Right forelimb (tissue), 1 donor: Measurements from ENCODE around the gene SOX30.
"Not testable (repeated sequence)": the region's sequence is repeated elsewhere in the genome, so short reads cannot be mapped to it uniquely, and the experiment has no call there.

Experiments used
- DNase-seq: peaks from one replicate; pipeline ENCODE4 v3.0.0-alpha.2; 2018

The SOX30 gene

GRCh38 chr5:157652377-157652692 lies at the start of gene SOX30:
SOX30 (minus strand) TSS chr5:157652438; CDS start chr5:157652078, 360 bp downstream.
- no peak for DNase-seq

- DNase-seq = not testable (repeated sequence)
Measured at GRCh38 chr5:157698674-157699073, 46.4 kb upstream of the SOX30 start.

GRCh38 chr5:157696154-157696553 lies 43.9 kb upstream of the SOX30 start:
- DNase-seq = not testable (repeated sequence)

- not testable (repeated sequence) for DNase-seq
Measured at GRCh38 chr5:157693816-157694215, 41.6 kb upstream of the SOX30 start.

GRCh38 chr5:157690690-157691433 lies 38.6 kb upstream of the SOX30 start:
- DNase-seq = no peak

GRCh38 chr5:157689942-157690689 lies 37.9 kb upstream of the SOX30 start:
- no peak for DNase-seq

- DNase-seq = no peak
Measured at GRCh38 chr5:157687198-157687554, 34.9 kb upstream of the SOX30 start.

GRCh38 chr5:157686276-157687197 lies 34.3 kb upstream of the SOX30 start:
- DNase-seq = not testable (repeated sequence)

- DNase-seq = no peak
Measured at GRCh38 chr5:157682257-157682656, 30.0 kb upstream of the SOX30 start.

- no peak for DNase-seq
Measured at GRCh38 chr5:157681048-157681447, 28.8 kb upstream of the SOX30 start.

GRCh38 chr5:157680239-157680638 lies 28.0 kb upstream of the SOX30 start:
- DNase-seq = no peak

GRCh38 chr5:157679801-157680200 lies 27.6 kb upstream of the SOX30 start:
- DNase-seq = no peak

- no peak for DNase-seq
Measured at GRCh38 chr5:157677931-157678330, 25.7 kb upstream of the SOX30 start.

- DNase-seq = not testable (repeated sequence)
Measured at GRCh38 chr5:157674351-157674750, 22.1 kb upstream of the SOX30 start.

GRCh38 chr5:157672976-157673375 lies 20.7 kb upstream of the SOX30 start:
- no peak for DNase-seq

- no peak for DNase-seq
Measured at GRCh38 chr5:157671592-157672330, 19.5 kb upstream of the SOX30 start.

GRCh38 chr5:157670662-157671591 lies 18.7 kb upstream of the SOX30 start, which contains the start of gene C5orf52:
C5orf52 (plus strand) TSS chr5:157671533; CDS start chr5:157671615, 82 bp downstream.
- peak; percentile 84 for DNase-seq

- no peak for DNase-seq
Measured at GRCh38 chr5:157669701-157670097, 17.5 kb upstream of the SOX30 start.

- DNase-seq = no peak
Measured at GRCh38 chr5:157668356-157668755, 16.1 kb upstream of the SOX30 start.

- DNase-seq = no peak
Measured at GRCh38 chr5:157665467-157666070, 13.3 kb upstream of the SOX30 start.
